GM18508 (cell line): ENCODE data around the gene F2RL3.
"Not testable (repeated sequence)": the region's sequence is repeated elsewhere in the genome, so short reads cannot be mapped to it uniquely, and the experiment has no call there.

Source experiments
- ATAC-seq: cut with Tn5 transposase; IDR thresholded peaks from one replicate; pipeline ENCODE4 v1.9.1; 2021; ENCODE audit warnings: moderate number of reproducible peaks; ENCODE audit not compliant: insufficient read depth, unreplicated experiment

F2RL3 gene

GRCh38 chr19:16874250-16874977, 14.4 kb upstream of the F2RL3 start:
- ATAC-seq: no peak

GRCh38 chr19:16874978-16875299, 13.9 kb upstream of the F2RL3 start:
- ATAC-seq: not testable (repeated sequence)

- ATAC-seq: no peak
These were observed 12.9 kb upstream of the F2RL3 start for GRCh38 chr19:16875584-16876555.

DNA sequence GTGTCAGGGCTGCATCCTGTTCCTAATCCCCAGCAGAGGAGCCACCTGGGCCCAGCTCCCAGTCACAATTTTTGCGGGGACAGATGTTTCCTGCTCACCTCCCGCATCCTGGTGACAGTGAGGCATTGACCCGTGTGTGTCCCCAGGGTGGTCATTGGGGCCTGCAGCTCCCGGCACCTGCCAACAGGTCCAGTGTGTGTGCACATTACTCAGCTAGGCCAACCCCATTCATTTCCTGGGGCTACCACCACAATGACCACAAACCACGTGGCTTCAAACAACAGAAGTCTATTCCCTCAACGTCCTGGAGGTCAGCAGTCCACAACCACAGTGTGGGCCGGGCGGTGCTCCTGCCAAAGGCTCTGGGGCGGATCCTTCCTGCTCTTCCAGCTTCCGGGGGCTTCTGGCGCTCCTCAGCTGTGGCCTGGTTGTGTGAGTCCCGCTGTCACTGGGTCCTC, 11.9 kb upstream of the F2RL3 start:
- ATAC-seq: no peak

GRCh38 chr19:16877581-16877980, 11.2 kb upstream of the F2RL3 start:
- no peak for ATAC-seq

GRCh38 chr19:16878181-16878965, 10.4 kb upstream of the F2RL3 start:
- ATAC-seq: no peak

GRCh38 chr19:16880884-16881554, 7.8 kb upstream of the F2RL3 start:
- ATAC-seq: no peak

DNA sequence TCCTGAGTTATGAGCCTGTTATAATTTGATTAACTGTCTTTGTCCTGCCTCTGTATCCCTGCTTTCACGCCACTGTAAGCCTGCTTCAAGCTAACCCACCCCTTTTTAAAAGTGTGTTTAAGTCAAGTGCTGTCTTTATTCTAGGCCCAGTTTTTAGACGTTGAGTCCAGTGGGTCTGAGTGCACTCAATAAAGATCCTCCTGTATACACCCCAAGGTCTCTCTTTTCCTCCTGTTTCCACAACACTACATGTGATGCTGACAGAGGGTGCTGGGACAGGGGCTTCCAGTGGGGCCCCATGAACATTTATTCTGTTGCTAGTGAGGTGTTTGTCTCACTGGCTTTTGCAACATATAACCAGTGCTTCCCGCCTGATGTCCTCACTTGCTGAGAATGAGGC, 6.7 kb upstream of the F2RL3 start:
- ATAC-seq: no peak

DNA sequence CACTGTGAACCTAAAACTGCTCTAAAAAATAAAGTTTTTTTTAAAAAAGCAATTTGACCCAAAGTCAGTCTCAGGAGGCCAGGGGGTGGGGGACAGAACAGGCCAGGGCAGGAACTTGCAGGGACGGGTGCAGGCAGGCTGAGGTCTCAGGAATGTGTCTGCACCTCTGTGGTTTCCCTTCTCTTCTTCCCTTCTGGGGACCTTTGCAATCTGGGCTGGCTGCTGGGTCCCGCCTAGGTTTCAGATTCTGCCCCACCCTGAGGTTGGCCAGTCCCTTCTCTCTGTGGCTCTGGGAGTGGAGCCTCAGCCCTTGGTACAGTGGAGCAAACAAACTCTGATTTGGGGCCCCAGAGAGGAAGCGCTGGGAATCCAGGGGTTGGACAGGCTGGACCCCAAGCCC, 5.3 kb upstream of the F2RL3 start:
- ATAC-seq: no peak

GRCh38 chr19:16885166-16885565, 3.6 kb upstream of the F2RL3 start:
- no peak for ATAC-seq

DNA sequence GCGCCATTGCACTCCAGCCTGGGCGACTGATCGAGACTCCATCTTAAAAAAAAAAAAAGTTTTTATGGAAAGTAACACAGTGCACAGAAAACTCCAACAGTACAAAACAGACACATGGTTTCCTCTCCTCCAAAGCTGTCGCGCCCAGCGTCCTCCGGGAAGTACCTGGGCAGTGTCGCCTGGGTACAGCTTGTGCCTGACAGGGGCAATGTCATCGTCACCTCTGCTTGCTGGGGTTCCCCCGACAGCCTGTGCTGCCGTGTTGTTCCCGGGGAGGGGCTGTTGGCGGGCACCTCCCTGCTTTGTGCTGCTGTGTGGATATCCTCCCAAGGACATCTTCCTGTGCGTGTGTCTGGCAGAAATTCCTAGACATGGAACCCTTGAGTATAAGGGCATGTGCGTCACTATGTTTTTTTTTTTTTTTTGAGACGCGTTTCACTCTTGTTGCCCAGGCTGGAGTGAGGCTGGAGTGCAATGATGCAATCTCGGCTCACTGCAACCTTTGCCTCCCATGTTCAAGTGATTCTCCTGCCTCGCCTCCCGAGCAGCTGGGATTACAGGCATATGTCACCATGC, 2.4 kb upstream of the F2RL3 start:
- no peak for ATAC-seq

DNA sequence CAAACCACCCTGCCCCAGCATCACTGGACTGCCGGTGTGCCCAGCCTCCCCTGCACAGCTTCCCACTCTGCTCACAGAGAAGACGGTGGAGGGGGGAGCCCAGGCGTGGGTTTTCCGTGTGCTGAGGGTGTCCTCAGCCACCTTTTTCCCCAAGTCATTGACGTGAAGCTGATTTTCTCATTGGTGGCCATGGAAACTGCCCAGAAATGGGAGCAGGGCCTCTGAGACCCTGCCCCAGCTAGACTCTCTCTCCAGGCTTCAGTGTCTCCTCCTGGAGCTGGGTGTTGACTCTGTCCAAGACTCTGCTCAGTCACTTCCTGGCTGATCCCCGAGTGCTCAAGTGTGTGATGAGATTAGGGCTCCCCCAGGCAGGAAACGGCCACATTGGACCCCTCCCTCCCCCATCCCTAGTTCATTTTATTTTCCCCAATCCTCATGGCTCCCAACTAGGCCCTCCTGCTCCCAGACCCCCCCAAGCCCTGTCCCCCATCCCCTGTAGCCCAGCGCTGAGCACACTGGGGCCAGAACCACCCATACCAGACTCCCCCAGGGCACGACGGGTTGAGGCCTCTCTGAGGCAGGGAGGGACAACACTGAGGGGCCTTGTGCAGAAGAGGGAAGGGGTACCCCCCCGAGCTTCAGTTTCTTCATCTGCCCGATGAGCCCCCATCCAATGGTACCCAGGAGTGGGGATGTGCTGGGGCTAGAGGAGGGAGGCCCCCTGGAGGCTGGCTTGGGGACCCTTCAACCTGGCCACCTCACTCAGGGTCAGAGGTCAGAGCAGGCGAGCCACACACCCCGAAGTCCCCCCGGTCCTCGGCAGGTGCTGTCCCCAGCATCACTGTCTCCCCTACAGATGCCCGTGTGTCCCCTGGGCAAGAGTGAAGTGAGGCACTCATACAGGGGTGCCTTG, 1.2 kb upstream of the F2RL3 start:
- no peak for ATAC-seq

GRCh38 chr19:16889366-16889882, 625 bp downstream of the F2RL3 start:
- no peak for ATAC-seq

- no peak for ATAC-seq
These were observed 1.2 kb downstream of the F2RL3 start for GRCh38 chr19:16889883-16890460.

DNA sequence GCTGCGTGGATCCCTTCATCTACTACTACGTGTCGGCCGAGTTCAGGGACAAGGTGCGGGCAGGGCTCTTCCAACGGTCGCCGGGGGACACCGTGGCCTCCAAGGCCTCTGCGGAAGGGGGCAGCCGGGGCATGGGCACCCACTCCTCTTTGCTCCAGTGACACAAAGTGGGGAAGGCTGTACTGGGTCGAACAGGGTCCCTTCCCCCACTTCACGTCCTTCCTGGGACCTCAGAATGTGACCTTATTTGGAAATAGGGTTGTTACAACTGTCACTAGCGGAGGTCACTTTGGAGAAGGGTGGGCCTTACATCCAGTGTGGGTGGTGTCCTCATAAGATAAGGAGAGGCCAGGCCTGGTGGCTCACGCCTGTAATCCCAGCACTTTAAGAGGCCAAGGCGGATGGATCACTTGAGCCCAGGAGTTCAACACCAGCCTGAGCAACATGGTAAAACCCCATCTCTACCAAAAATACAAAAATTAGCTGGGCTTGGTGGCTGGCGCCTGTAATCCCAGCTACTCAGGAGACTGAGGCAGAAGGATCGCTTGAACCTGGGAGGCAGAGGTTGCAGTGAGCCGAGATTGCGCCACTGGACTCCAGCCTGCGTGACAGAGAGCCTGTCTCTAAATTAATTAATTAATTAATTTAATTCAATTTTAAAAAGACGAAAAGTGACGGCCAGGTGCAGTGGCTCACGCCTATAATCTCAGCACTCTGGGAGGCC, 1.8 kb downstream of the F2RL3 start:
- ATAC-seq: no peak

GRCh38 chr19:16891696-16892382, 3.0 kb downstream of the F2RL3 start:
- ATAC-seq: no peak

DNA sequence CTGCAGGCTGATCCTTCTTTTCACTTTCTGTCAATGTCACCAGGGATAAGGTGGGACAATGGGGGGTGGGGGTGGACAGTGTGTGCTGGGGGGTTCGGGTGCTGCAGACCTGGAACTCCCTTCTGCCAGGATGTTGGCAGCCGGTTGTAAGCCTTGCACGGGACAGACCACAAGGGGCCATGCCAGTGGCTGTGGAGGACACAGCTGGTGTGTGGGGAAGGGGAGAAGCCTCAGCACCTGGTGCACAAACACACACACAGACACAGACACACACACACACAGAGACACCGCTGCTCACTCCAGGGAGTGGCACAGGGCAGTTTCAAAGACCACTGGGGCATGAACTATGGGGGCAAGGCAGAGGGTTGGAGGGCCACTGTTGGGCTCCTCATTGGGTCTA, 3.6 kb downstream of the F2RL3 start:
- no peak for ATAC-seq
